HepG2 (cell line): Measurements from ENCODE around the gene WDR81.

Source experiments
- DPF2 ChIP-seq: sonication (generic); formaldehyde crosslinking; IDR thresholded peaks from 2 replicates; pipeline ENCODE4 v1.4.0; 2020; ENCODE audit warnings: mild to moderate bottlenecking, low read depth, missing genetic modification reagents, borderline replicate concordance
- HNRNPUL1 ChIP-seq: fragments of 200-400 bp; formaldehyde crosslinking; IDR thresholded peaks from 2 replicates; pipeline ENCODE4 v1.6.1; 2017; ENCODE audit warnings: low read depth, mild to moderate bottlenecking, low read length, moderate library complexity
- NBN ChIP-seq: fragments of 450-650 bp; conservative IDR thresholded peaks from 2 replicates; pipeline ENCODE4 v1.6.1; 2017
- POLR2AphosphoS5 ChIP-seq: IDR thresholded peaks from 2 replicates; pipeline ENCODE4 v1.6.1; 2012; ENCODE audit warnings: low read depth, low read length
- RORA ChIP-seq: sonication (generic); formaldehyde crosslinking; IDR thresholded peaks from 2 replicates; pipeline ENCODE4 v1.5.0; 2020; ENCODE audit warnings: mild to moderate bottlenecking, missing genetic modification reagents, moderate library complexity
- TRIM24 ChIP-seq: sonication (generic); formaldehyde crosslinking; IDR thresholded peaks from 2 replicates; pipeline ENCODE4 v1.8.0; 2022; ENCODE audit warnings: mild to moderate bottlenecking, missing genetic modification reagents
- ZBTB20 ChIP-seq: sonication (generic); formaldehyde crosslinking; IDR thresholded peaks from 2 replicates; pipeline ENCODE4 v1.8.1; 2023; ENCODE audit warnings: missing genetic modification reagents, low read depth, mild to moderate bottlenecking, borderline replicate concordance
- ZBTB44 ChIP-seq: sonication (generic); formaldehyde crosslinking; IDR thresholded peaks from 2 replicates; pipeline ENCODE4 v1.4.0; 2020; ENCODE audit warnings: missing genetic modification reagents
- ZNF317 ChIP-seq: sonication (generic); formaldehyde crosslinking; IDR thresholded peaks from 2 replicates; pipeline ENCODE4 v1.5.0; 2020; ENCODE audit warnings: mild to moderate bottlenecking, missing genetic modification reagents
- ZNF331 ChIP-seq: sonication (generic); formaldehyde crosslinking; IDR thresholded peaks from 2 replicates; pipeline ENCODE4 v1.4.0; 2020; ENCODE audit warnings: missing genetic modification reagents
- TF ChIP-seq, protein P1 (sequence below): IDR thresholded peaks from 2 replicates; pipeline ENCODE4 v1.6.1; 2016
- TF ChIP-seq, protein P2 (sequence below): sonication (generic); formaldehyde crosslinking; IDR thresholded peaks from 2 replicates; pipeline ENCODE4 v1.8.0; 2022; ENCODE audit warnings: mild to moderate bottlenecking, missing genetic modification reagents

GRCh38 chr17:1737531-1738291, 13.2 kb downstream of the WDR81 start:
- no peak for TF ChIP-seq ZNF317
- TF ChIP-seq, protein P1, sequence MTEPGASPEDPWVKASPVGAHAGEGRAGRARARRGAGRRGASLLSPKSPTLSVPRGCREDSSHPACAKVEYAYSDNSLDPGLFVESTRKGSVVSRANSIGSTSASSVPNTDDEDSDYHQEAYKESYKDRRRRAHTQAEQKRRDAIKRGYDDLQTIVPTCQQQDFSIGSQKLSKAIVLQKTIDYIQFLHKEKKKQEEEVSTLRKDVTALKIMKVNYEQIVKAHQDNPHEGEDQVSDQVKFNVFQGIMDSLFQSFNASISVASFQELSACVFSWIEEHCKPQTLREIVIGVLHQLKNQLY (CRISPR knock-in tag): no peak
- no peak for TF ChIP-seq ZBTB44 (CRISPR knock-in tag)
- TF ChIP-seq ZBTB20: no peak
- no peak for TF ChIP-seq ZNF331 (CRISPR knock-in tag)
- TF ChIP-seq, protein P2, sequence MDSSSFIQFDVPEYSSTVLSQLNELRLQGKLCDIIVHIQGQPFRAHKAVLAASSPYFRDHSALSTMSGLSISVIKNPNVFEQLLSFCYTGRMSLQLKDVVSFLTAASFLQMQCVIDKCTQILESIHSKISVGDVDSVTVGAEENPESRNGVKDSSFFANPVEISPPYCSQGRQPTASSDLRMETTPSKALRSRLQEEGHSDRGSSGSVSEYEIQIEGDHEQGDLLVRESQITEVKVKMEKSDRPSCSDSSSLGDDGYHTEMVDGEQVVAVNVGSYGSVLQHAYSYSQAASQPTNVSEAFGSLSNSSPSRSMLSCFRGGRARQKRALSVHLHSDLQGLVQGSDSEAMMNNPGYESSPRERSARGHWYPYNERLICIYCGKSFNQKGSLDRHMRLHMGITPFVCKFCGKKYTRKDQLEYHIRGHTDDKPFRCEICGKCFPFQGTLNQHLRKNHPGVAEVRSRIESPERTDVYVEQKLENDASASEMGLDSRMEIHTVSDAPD: no peak
- no peak for TF ChIP-seq POLR2AphosphoS5
- TF ChIP-seq RORA (CRISPR knock-in tag): no peak
- no peak for TF ChIP-seq HNRNPUL1
- no peak for TF ChIP-seq DPF2 (CRISPR knock-in tag)
- no peak for TF ChIP-seq NBN
- no peak for TF ChIP-seq TRIM24
